Esophagus (tissue), 2 donors: ENCODE results near the gene PAN3. TPM values are rescaled to one million over a fixed set of nuclear protein-coding genes. Genes with fewer than 3 reads are reported as not detected.

Source experiments
- H3K27ac ChIP-seq, 2 donors: one replicate each; pipeline ENCODE4 v1.5.1; 2013; ENCODE audit warnings: low read depth in 2 of 2, mild to moderate bottlenecking in 2 of 2, inconsistent platforms in 1 of 2, low read length in 1 of 2, moderate library complexity in 1 of 2
- H3K27me3 ChIP-seq, 2 donors: one replicate each; pipeline ENCODE4 v1.6.1; 2013; ENCODE audit warnings: low read length in 2 of 2, control low read depth in 1 of 2, mild to moderate bottlenecking in 1 of 2; ENCODE audit not compliant: insufficient read depth in 2 of 2, control insufficient read depth in 1 of 2
- H3K36me3 ChIP-seq, 2 donors: one replicate each; pipeline ENCODE4 v1.6.1; 2013; ENCODE audit warnings: low read length in 1 of 2; ENCODE audit not compliant: control insufficient read depth in 2 of 2, insufficient read depth in 2 of 2
- H3K4me1 ChIP-seq, 2 donors: one replicate each; pipeline ENCODE4 v1.6.1; 2013; ENCODE audit warnings: low read length in 1 of 2; ENCODE audit not compliant: control insufficient read depth in 2 of 2, insufficient read depth in 2 of 2
- H3K4me3 ChIP-seq, 2 donors: one replicate each; pipeline ENCODE4 v1.5.1; 2013; ENCODE audit warnings: low read length in 2 of 2, mild to moderate bottlenecking in 2 of 2, low read depth in 1 of 2, moderate library complexity in 1 of 2
- H3K9me3 ChIP-seq, 2 donors: one replicate each; pipeline ENCODE4 v1.6.1; 2013; ENCODE audit warnings: mild to moderate bottlenecking in 2 of 2, low read depth in 1 of 2, low read length in 1 of 2, moderate library complexity in 1 of 2; ENCODE audit not compliant: control insufficient read depth in 2 of 2, insufficient read depth in 1 of 2
- WGBS, 2 donors: extraction: QIAGEN DNeasy Blood & Tissue Kit; methylation state at CpG; one replicate each; pipeline ENCODE4 v1.1.7; 2013; 5-methylcytosine and 5-hydroxymethylcytosine counted together
- polyA plus RNA-seq, 2 donors: library from polyadenylated mRNA; stranded (reverse); fragments of 200-250 nt; gene quantifications; one replicate each; pipeline ENCODE4 v1.2.3, GENCODE V29; 2013
- donor health status: healthy with polysubstance abuse.
- donor health status: Bipolar disorder and iron deficiency.

Gene PAN3
- polyA plus RNA-seq, 2 donors: 7.0 to 13.2 TPM

GRCh38 chr13:28245465-28245864 is 107.1 kb downstream of the PAN3 start:
- Histone ChIP-seq H3K27ac (no peak overlapping the region), H3K9me3 (no peaks in the 10 kb centered on the region), H3K4me3 (no peak overlapping the region), H3K27me3 (no peaks in the 10 kb centered on the region), H3K4me1 (no peaks in the 10 kb centered on the region), H3K36me3 (peaks cover 0 to 5% of the 10 kb centered on the region in 2 donors)
- 84 to 96% methylated on average over 2 of the region's 2 CpGs for WGBS, 2 donors

GRCh38 chr13:28246891-28247290 is 108.5 kb downstream of the PAN3 start:
- no peak overlapping the region for H3K4me3 ChIP-seq
- H3K27me3 ChIP-seq: no peaks in the 10 kb centered on the region
- no peaks in the 10 kb centered on the region for H3K4me1 ChIP-seq
- WGBS, 2 donors: 88 to 92% methylated on average over 2 of the region's 2 CpGs
- no peaks in the 10 kb centered on the region for H3K9me3 ChIP-seq
- peaks cover 0 to 2% of the 10 kb centered on the region in 2 donors for H3K36me3 ChIP-seq
- H3K27ac ChIP-seq: no peak overlapping the region

- Histone ChIP-seq H3K27me3 (no peaks in the 10 kb centered on the region), H3K27ac (no peak overlapping the region), H3K4me1 (no peaks in the 10 kb centered on the region), H3K36me3 (peaks cover 0 to 2% of the 10 kb centered on the region in 2 donors), H3K9me3 (no peaks in the 10 kb centered on the region), H3K4me3 (no peak overlapping the region)
- WGBS, 2 donors: 38 to 47% methylated on average over 1 of the region's 1 CpG
These were observed 109.7 kb downstream of the PAN3 start for GRCh38 chr13:28248080-28248479.

- no peaks in the 10 kb centered on the region for H3K27me3 ChIP-seq
- WGBS, 2 donors: 85 to 88% methylated on average over 10 of the region's 10 CpGs
- no peaks in the 10 kb centered on the region for H3K4me1 ChIP-seq
- H3K4me3 ChIP-seq: no peak overlapping the region
- no peaks in the 10 kb centered on the region for H3K9me3 ChIP-seq
- H3K27ac ChIP-seq: no peak overlapping the region
- no peaks in the 10 kb centered on the region for H3K36me3 ChIP-seq
These were observed 112.2 kb downstream of the PAN3 start for GRCh38 chr13:28250542-28250941.

GRCh38 chr13:28251466-28251865 is 113.1 kb downstream of the PAN3 start:
- Histone ChIP-seq H3K4me1 (no peaks in the 10 kb centered on the region), H3K36me3 (peaks cover 0 to 3% of the 10 kb centered on the region in 2 donors), H3K27ac (no peak overlapping the region), H3K4me3 (no peak overlapping the region), H3K27me3 (no peaks in the 10 kb centered on the region), H3K9me3 (no peaks in the 10 kb centered on the region)
- WGBS, 2 donors: 86 to 91% methylated on average over 6 of the region's 6 CpGs

GRCh38 chr13:28252547-28252946 is 114.2 kb downstream of the PAN3 start:
- H3K36me3 ChIP-seq: peaks cover 3 to 4% of the 10 kb centered on the region in 2 donors
- no peaks in the 10 kb centered on the region for H3K4me1 ChIP-seq
- H3K9me3 ChIP-seq: no peaks in the 10 kb centered on the region
- H3K27me3 ChIP-seq: no peaks in the 10 kb centered on the region
- 89 to 94% methylated on average over 1 of the region's 1 CpG for WGBS, 2 donors
- no peak overlapping the region for H3K27ac ChIP-seq
- no peak overlapping the region for H3K4me3 ChIP-seq

GRCh38 chr13:28257305-28257704 is 119.0 kb downstream of the PAN3 start:
- peaks cover 4 to 8% of the 10 kb centered on the region in 2 donors for H3K36me3 ChIP-seq
- no peaks in the 10 kb centered on the region for H3K4me1 ChIP-seq
- H3K27me3 ChIP-seq: no peaks in the 10 kb centered on the region
- WGBS, 2 donors: 96 to 97% methylated on average over 4 of the region's 4 CpGs
- H3K4me3 ChIP-seq: no peak overlapping the region
- H3K9me3 ChIP-seq: no peaks in the 10 kb centered on the region
- H3K27ac ChIP-seq: no peak overlapping the region

- no peak overlapping the region for H3K27ac ChIP-seq
- no peaks in the 10 kb centered on the region for H3K27me3 ChIP-seq
- no peaks in the 10 kb centered on the region for H3K9me3 ChIP-seq
- H3K36me3 ChIP-seq: peaks cover 4 to 8% of the 10 kb centered on the region in 2 donors
- WGBS, 2 donors: 62 to 94% methylated on average over 3 of the region's 3 CpGs
- no peaks in the 10 kb centered on the region for H3K4me1 ChIP-seq
- H3K4me3 ChIP-seq: no peak overlapping the region
These were observed 120.1 kb downstream of the PAN3 start for GRCh38 chr13:28258417-28258816.

GRCh38 chr13:28267497-28267896 is 129.2 kb downstream of the PAN3 start:
- no peaks in the 10 kb centered on the region for H3K9me3 ChIP-seq
- WGBS, 2 donors: 91 to 92% methylated on average over 4 of the region's 4 CpGs
- H3K4me1 ChIP-seq: no peaks in the 10 kb centered on the region
- H3K36me3 ChIP-seq: peaks cover 0 to 3% of the 10 kb centered on the region in 2 donors
- H3K27me3 ChIP-seq: no peaks in the 10 kb centered on the region
- no peak overlapping the region for H3K27ac ChIP-seq
- no peak overlapping the region for H3K4me3 ChIP-seq

- Histone ChIP-seq H3K9me3 (no peaks in the 10 kb centered on the region), H3K4me3 (no peak overlapping the region), H3K27ac (no peak overlapping the region), H3K4me1 (no peaks in the 10 kb centered on the region), H3K36me3 (peaks cover 0 to 3% of the 10 kb centered on the region in 2 donors), H3K27me3 (no peaks in the 10 kb centered on the region)
These were observed 130.5 kb downstream of the PAN3 start for GRCh38 chr13:28268800-28269223.
